HL-60 (cell line): ENCODE results near the gene CYP2C19.

ENCODE experiments used
- GABPA ChIP-seq: IDR thresholded peaks from 2 replicates; pipeline ENCODE4 v1.6.1; 2012; ENCODE audit warnings: low read depth
- TF ChIP-seq, protein P1 (sequence below): IDR thresholded peaks from one replicate; pipeline ENCODE4 v1.5.1; 2011; ENCODE audit warnings: low read length, control low read depth, inconsistent platforms; ENCODE audit not compliant: insufficient read depth

DNA sequence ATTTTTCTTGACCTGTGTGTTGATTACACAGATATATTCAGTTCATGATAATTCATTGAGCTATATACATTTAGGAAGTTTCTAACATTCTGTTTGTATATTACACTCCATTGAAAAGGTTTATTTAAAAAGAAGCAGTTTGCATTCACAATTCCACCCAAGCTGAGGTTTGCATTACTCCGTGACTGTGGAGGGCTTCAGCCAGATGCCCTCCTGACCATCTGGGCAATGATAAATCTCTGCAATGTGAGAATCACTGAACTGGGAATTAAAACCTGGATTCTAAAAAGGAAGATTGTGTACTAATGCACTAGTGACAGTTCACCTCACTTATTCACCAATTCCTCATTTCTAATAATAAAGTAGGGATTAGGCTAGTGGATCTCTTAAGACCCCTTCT, 139.6 kb downstream of the CYP2C19 start:
- TF ChIP-seq, protein P1, sequence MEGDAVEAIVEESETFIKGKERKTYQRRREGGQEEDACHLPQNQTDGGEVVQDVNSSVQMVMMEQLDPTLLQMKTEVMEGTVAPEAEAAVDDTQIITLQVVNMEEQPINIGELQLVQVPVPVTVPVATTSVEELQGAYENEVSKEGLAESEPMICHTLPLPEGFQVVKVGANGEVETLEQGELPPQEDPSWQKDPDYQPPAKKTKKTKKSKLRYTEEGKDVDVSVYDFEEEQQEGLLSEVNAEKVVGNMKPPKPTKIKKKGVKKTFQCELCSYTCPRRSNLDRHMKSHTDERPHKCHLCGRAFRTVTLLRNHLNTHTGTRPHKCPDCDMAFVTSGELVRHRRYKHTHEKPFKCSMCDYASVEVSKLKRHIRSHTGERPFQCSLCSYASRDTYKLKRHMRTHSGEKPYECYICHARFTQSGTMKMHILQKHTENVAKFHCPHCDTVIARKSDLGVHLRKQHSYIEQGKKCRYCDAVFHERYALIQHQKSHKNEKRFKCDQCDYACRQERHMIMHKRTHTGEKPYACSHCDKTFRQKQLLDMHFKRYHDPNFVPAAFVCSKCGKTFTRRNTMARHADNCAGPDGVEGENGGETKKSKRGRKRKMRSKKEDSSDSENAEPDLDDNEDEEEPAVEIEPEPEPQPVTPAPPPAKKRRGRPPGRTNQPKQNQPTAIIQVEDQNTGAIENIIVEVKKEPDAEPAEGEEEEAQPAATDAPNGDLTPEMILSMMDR = no peak
- no peak for TF ChIP-seq GABPA
